Renal cortical epithelial cell (primary cell): Measurements from ENCODE around the gene PCDH8. TPM values are rescaled to one million over a fixed set of nuclear protein-coding genes. Genes with fewer than 3 reads are reported as not detected.

Experiments used
- DNase-seq: peaks from one replicate; pipeline ENCODE4 v3.0.0-alpha.2; 2011; ENCODE audit warnings: low read depth
- total RNA-seq: library from RNA; depleted of rRNA; stranded (reverse); fragments of >200 nt; gene quantifications from 2 replicates; pipeline ENCODE4 v1.2.3, GENCODE V29; 2014

PCDH8 gene
- total RNA-seq, 1 donor from 2014 or later = 0.05 TPM

DNA sequence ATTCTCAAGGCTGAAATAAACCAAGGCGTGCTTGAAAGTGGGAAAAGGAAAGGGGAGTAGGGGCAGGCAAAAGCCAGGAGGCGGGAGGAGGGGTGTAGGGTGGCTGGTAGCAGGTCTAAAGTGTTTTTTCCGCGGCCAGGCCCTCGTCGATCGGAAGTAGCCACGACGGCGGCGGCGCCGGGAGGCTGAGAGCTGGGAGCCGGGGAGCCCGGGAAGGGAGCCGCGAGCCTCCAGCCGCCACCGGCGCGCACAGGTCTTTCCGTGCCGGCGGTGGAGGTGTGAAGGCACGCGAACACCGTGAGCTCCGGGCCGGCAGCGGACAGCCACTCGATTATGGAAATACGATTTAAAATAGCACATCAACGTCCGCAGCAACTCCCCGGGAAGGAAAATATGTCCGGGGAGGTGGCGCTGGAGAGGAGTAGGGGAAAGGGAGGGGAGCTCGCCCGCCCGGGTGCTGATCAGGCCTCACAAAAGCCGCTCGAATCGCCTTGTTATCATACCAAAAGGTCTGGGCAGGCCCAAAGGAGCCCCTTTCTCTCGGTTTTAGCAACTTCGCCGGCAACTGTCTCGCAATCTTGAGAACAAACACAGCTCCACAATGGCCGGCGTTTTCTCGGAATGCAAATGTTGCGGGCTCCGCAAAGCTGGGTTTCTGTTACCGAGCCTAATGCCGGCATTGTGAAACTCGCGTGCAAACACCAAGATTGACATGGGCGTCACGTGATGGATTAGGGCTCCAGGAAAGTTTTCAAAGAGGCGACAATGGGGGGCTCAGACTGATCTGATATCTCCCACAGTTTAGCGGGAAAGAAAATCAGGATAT is 2.9 kb upstream of the PCDH8 start:
- peak; percentile 2 for DNase-seq

DNA sequence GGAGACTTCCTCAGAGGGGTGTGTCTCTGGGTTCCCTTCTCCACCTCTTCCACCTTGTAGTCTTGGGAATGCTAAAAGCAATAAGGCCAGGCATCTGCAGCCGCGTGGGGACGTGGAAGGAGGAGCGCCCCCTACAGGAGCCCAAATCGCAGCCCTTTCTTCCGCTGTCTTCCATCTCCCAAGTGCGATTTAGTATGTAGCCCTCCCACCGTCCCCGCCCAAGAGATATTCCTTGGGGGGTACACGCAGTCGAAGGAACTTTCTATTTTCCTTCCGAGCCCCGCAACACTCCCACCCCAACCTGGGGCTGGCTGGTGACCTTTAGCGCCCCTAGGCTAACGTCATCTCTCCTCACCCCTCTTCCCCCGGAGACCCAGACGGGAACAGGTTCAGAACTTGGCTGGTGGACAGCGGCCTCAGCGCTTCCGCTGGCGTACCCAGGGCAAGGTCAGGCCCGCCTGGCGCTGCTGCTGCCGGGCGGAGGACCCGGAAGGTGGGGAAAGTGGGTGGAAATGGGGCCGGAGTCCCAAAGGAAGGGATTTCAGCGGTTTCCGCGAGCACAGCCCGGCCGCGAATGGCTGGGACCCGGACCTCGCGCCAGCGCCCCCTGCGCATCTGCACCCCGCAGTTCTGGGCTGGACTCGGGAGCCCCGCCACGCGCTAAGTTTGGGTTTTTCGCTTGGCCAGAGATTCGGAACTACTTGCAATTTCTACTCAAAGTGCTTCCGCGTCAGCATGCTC is 2.1 kb upstream of the PCDH8 start:
- DNase-seq = peak; percentile 23

DNA sequence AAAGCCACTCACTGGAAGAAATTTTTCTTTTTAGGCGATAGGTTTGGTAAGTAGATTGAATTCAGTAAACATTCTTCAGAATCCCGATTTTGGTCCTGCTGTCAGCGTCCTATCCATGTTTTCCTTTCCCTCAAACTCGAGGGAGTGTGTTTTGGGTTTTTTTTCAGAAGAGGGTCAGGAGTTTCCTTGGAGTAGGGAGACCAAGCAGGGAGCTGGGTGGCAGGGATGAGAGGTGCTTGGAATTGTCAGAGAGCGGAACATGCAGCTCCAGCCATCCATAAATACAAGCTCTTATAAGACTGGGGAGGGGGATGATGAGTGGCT is 1.6 kb upstream of the PCDH8 start:
- no peak for DNase-seq

DNA sequence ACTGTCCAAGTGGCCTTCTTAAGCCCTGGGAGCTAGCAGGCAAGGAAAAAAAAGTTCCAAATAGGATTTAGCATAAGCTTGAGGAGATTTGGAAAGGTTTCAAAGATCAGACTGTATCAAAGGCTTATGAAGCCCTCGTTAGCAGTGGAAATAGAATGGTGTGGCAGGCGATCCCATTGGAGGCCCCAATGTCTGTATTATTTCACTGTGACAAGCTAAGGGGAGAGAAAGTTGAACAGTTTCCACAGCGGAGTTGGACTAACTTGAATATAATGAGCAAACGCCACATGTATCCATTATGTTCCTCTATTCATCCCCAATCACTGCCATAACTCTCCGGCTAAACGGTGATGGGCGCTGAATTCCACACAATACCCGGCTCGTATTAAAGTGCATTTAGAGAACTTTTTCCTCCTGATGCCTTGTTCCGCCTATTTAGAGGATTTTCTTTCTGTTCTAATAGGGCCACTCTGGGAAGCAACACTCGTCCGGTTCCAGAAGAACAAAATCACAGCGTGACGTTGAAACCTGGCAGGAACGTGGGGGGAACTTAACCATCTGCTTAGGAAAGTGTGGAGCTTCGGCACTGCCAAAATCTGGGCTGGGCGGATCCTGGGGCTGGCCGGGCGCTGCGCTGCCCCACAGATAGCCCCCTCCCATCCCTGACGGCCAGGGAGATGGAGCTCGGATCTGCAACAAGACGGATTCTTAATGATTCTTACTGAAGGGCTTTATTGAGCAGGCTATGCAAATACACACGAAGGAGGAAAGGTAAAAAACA is 1.0 kb upstream of the PCDH8 start:
- DNase-seq = no peak

DNA sequence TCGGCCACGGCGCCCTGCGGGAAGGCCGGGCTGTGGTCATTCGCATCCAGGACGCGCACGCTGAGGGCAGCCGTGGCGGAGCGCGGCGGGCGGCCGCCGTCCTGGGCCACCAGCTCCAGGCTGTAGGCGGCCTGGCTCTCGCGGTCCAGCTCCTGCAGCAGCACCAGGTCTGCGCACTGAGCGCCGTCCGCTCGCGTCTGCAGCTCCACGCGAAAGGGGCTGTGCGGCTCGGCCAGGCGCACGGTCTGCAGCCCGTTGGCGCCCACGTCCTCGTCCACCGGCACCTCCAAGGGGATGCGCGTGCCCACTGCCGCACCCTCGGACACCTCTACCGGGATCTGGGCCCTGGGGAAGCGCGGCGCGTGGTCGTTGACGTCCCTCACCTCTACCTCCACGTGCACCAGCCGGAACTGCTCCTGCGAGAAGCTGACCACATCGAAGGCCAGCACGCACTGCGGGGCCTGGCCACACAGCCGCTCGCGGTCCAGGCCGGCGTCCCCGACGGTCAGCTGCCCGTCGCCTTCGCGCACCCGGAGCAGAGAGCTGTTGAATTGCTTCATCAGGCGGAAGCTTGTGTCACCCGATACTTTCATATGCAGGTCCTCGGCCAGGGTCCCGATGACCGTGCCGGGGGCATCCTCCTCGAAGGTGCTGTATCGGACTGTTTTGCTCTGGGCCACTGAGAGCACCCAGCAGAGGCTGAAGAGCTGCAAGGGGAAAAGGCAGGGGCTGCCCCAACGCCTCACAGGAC is 583 bp downstream of the PCDH8 start:
- DNase-seq = no peak

DNA sequence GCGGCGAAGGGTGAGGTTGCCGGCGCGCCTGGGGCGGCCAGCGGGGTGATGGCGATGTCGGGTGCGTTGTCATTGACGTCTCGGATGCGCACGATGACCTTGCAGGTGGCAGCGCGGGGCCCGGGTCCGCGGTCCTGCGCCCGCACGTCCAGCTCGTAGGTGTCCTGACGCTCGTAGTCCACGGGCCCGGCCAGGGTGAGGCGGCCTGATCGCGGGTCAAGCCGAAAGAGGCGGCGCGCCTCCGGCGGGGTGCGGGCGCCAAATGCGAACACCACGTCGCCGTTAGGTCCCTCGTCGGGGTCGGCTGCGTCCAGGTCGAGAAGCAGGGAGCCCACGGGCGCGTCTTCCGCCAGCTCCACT is 1.1 kb downstream of the PCDH8 start:
- DNase-seq = no peak

DNA sequence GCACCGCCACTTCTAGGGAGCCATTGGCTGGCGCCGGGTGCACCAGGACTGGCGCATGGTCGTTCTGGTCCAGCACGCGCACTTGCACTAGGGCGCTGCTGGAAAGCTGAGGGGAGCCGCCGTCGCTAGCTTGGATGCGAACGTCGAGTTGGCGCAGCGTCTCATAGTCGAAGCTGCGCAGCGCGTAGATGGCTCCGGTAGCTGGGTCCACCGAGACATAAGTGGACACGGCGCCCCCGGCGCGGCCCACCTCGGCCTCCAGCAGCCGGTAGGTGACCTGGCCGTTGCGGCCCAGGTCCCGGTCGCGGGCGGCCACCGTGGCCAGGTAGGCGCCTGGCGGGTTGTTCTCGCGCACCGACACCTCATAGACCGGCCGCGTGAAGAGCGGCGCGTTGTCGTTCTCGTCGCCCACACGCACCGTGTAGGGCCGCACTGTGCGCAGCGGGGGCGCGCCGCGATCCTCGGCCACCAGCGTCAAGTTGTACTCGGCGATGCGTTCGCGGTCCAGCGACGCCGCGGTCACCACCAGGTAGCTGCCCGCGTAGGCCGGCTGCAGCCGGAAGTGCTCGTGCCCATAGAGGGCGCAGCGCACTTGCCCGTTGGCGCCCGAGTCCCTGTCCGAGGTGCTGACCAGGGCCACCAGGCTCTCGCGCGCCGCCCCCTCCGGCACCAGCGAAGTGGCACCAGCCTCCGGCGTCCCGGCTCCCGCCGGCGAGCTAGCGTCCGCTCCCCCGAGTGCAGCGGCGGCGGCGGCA is 1.7 kb downstream of the PCDH8 start:
- DNase-seq = no peak

DNA sequence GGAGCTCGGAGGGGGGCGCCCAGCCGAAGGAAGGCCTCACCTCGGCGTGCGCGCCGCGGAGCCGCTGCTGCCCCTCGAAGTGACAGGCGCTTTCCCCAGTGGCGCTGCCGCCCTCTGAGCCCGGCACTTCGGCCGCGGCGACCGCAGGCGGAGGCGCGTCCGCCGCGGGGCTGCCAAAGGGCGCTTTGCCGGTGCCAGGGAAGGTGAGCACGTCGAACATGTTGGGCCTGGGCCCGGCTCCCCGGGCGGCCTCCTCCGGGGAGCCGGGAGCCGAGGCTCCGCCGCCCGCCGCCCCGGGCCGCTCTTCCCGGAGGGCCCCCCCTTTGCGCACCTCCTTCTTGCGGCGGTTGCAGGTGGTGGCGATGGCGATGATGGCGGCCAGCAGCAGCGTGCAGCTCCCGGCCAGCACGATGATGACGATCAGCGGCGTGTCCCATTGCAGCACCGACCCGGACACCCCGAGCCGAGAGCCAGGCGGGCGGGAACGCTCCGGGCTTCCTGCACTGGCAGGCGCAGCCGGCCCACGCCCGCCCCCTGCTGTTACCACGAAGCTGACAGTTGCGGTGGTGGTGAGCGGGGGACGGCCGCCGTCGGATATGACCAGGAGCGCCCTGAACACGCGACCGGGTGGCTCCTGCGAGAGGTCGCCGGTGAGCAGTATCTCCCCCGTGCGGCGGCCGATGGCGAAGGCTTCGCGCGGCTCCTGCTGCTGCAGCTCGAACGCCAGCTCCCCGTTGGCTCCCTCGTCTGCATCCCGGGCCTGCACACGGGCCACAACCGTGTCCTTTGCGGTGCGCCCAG is 2.5 kb downstream of the PCDH8 start:
- no peak for DNase-seq

DNA sequence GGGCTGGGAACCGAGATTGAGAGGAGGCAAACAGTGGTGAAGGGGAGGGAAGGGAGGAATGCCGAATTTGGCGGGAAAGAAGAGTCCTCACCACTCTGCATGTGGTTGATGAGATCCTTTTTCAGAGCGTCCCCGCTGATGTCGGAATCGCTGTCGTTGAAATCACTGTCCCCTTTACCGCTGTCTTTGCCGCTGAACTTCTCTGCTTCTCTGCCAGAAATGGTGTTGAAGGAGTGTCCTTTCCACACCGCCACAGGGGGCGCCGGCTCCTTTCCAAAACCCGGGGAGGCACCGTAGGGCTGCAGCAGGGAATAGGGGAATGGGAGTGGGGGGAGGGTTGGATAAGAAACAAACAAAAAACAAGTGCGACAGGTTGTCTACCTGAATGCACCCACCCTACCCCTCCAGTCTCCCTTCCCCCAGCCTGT is 3.1 kb downstream of the PCDH8 start:
- DNase-seq = no peak

DNA sequence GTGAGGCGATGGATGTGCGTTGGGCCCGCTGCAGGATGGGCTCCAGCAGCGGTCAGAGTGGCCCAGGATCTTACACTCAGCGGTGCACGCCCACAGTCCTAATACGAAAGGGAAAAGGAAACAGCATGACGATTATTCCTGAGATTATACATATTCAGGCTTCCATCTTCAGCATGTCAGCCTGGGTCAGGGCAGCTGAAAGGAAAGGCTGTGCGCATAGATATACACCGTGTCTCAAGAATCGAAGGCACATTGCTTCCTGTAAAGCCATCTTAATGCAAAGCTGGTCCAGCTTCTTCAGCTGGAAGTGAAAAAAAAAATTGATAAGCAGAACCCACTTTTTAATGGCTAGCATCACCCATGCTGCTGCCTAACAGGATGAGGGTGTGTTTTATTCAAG is 3.6 kb downstream of the PCDH8 start:
- DNase-seq = no peak

DNA sequence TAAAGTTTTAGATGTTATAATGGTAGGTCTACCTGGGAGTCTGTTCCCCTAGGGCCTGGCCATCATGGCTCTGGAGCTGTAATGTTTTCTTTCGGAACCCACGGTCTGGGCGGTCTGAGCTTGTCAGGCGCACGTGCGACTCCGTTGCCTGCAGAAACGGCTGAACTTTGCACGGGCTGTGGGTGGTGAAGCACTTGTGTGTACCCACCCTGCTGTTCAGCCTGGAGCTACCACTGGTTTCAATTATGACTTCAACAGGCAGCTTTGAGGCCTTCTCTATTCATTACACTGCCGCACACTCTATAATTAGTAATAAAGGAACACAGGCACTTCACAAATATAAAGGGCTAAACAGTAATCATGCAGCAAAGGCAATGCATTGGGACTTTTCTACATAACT is 6.0 kb downstream of the PCDH8 start:
- no peak for DNase-seq

DNA sequence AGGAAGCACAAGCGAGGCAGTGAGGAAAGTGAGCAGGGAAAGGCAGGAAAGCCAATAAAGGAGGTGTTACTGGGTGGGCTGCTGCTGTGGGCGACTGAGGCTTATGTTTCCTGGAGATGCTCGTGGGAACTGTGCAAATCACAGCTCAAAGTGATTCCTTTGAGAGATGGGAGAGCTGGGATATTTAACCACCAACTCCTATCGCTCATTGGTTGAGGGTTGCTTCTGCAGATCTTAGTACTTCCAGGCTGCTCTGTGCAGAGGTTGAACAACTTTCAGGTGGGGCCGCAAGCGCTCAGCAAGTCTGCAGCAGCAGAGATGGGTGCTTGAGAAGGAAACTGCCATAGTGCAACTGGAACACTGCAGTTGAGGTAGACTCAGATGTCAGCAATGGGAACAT is 8.4 kb downstream of the PCDH8 start:
- no peak for DNase-seq

DNA sequence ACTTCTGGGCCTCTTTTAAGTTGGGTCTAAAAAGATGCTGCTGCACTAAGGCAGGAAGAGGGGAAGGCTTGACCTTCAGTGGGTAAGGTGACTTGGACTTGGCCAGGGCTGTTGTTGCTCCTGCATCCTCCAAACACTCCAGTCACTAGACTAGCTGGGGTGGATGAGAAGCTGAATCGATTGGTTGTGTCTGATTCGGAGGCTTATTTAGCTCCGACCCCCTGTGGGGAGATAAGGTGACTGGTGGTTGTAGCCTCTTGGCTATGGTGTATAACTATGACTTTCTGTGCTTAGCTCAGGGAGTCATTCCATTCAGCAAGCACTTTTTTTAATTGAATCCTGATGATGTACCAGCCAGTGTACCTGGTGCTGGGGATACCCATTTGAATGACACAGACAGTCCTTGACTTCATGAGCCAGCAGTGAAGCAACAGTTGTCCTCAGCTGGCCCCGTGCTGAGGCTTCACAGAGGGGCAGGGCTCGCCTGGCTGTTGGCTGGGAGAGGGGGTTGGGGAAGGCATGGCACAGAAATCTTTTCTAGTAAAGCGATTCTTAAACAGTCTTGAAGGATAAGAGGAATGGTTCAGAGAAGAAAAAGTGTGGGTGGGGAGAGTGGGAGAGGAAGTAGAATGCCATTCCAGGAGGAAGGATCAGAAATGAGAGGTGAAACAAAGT is 9.9 kb downstream of the PCDH8 start:
- no peak for DNase-seq

DNA sequence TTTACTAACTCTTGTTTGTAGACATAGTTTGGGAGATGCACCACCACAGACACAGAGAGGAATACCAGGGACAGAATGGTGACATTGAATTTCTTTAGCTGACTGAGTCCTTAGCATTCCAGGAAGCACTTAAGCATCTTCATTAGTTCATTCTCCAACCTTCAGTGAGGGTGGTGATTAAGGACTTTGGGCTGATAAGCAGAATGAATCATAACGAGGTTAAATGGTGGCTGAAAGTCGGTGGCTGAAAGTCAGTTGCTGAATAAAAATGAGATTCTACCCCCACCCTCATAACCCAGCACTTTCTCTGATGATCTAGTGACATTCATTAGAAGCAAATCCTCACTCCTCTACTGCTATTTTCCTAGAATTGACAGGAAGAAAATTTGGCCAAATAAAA is 10.6 kb downstream of the PCDH8 start:
- no peak for DNase-seq

DNA sequence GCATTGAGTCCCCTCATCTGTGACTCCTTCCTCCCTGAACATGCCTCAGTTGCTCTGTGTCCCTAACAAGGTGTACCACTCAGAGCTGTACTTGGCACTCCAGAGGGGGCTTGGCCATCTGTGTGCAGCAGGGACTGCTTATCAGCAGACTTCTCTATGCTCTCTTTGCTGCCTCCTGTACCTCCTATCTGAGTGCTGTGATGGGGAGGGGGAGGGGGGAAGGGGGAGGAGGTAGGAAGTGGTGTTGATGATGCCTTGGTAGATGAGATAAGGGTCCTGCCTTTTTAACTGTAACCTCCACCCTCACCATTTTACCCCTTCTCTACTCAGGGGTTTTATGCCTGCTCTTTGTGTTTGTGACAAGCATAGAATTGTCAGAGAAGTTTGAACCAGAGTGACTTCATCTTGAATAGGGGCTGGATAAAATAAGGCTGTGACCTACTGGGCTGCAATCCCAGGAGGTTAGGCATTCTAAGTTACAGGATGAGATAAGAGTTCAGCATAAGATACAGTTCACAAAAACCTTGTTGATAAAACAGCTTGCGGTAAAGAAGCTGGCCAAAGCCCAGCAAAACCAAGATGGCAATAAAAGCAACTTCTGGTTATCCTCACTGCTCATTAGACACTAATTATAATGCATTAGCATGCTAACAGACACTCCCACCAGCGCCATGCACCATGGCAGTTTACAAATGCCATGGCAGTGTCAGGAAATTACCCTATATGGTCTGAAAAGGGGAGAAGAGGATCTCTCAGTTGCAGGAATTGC is 13.2 kb downstream of the PCDH8 start:
- DNase-seq = no peak

DNA sequence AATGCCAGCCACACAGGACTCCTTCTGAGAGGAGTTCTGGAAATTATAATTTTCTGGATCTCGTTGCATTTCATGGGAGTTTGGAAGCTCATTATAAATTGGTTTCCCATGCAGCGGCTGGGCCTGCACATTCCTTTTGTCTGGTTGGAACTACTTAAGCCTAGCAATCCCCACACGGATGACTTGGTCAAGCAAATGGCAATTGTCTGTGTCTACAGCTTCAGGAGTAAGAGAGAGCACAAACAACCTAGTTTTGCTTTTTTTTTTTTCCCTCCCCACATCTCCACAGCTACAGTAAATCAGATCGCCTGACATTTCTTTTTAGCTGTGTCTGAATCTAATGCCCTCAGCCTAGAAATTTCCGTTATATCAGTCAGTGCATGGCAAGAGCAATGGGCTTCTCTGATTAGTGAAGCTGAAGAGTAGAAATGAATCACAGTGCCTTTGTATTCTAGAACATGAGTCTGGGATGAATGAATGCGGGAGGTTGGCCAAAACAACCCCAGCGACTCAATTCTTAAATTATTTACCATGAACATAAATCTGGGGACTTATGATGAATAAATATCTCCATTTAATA is 15.1 kb downstream of the PCDH8 start:
- no peak for DNase-seq

DNA sequence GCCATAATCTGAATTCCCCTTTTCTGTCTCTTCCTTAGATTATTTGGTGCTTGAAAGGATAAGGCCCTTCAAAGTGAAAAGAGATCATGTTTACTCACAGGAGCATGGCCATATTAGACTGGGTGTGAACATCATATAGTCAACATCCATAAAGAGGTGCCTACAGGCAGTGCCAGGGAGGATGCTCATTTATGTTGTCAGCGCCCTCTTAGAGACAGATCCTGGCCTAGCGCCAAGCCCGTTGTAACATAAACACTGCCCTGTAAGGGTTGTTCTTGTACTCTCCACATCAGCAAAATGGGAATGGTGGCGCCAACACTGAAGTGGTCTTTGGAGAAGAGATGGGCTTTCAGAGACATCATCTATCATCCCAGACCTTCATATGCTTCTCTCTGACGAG is 16.1 kb downstream of the PCDH8 start:
- DNase-seq = no peak

DNA sequence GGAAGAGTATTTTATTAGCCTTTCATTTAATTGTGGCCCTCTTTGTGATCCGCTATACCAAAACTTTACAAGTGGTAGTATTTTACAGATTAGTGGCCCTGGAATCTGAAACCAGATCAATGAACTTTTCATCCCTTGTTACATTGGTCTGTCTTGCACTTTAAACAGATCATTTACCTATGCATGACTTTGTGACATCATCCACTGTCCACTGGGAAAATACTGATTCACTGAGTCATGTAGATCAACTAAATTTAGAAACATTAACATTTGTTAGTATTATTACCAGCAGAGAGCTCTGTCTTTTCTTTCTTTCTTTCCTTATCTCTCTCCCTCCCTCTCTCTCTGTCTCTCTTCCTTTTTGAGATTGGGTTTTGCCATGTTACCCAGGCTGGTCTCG is 17.5 kb downstream of the PCDH8 start:
- DNase-seq = peak; percentile 85

DNA sequence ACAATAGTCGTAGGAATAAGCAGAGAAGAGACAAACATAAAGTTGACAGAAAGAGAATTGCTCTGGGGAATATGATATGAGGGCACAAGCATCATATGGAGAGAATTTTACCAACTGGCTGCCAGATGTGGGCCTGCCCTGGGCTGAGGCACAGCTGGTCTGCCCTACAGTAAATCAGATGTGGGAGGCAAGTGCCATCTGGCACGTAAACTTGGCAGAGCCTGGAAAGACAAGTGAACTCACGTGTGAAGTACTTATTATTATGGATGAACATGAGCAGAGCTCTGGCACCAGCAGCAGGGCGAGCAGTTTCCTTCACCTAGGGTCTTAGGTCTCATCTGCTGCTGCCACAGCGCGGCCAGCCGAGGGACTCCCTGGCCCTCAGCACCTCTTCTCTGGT is 20.6 kb downstream of the PCDH8 start:
- no peak for DNase-seq
